Measurements from ENCODE around the gene TENM3.
"Not testable (repeated sequence)": the region's sequence is repeated elsewhere in the genome, so short reads cannot be mapped to it uniquely, and the experiment has no call there.

The TENM3 gene

GRCh38 chr4:182805321-182805720 lies 562.1 kb downstream of the TENM3 start:
- DNase-seq = no peak

GRCh38 chr4:182805750-182806149 lies 562.5 kb downstream of the TENM3 start:
- no peak for DNase-seq

GRCh38 chr4:182806259-182807252 lies 563.4 kb downstream of the TENM3 start:
- peak; percentile 58 for DNase-seq

GRCh38 chr4:182807346-182807745 lies 564.1 kb downstream of the TENM3 start:
- no peak for DNase-seq

- DNase-seq = no peak
These were observed 564.8 kb downstream of the TENM3 start for GRCh38 chr4:182807767-182808548.

- no peak for DNase-seq
These were observed 565.6 kb downstream of the TENM3 start for GRCh38 chr4:182808673-182809416.

GRCh38 chr4:182809417-182810102 lies 566.4 kb downstream of the TENM3 start:
- DNase-seq = no peak

- no peak for DNase-seq
These were observed 567.0 kb downstream of the TENM3 start for GRCh38 chr4:182810103-182810615.

- no peak for DNase-seq
These were observed 569.7 kb downstream of the TENM3 start for GRCh38 chr4:182812916-182813315.

- DNase-seq = not testable (repeated sequence)
These were observed 570.9 kb downstream of the TENM3 start for GRCh38 chr4:182814065-182814464.

GRCh38 chr4:182818926-182819730 lies 575.9 kb downstream of the TENM3 start:
- DNase-seq = no peak

- DNase-seq = no peak
These were observed 576.5 kb downstream of the TENM3 start for GRCh38 chr4:182819751-182820150.

- no peak for DNase-seq
These were observed 579.4 kb downstream of the TENM3 start for GRCh38 chr4:182822554-182822953.

- no peak for DNase-seq
These were observed 580.4 kb downstream of the TENM3 start for GRCh38 chr4:182823576-182823975.

GRCh38 chr4:182825003-182825402 lies 581.8 kb downstream of the TENM3 start:
- DNase-seq = no peak

- no peak for DNase-seq
These were observed 582.6 kb downstream of the TENM3 start for GRCh38 chr4:182825786-182826185.

- DNase-seq = no peak
These were observed 583.2 kb downstream of the TENM3 start for GRCh38 chr4:182826391-182826790.

GRCh38 chr4:182827166-182827565 lies 584.0 kb downstream of the TENM3 start:
- DNase-seq = no peak

- no peak for DNase-seq
These were observed 584.8 kb downstream of the TENM3 start for GRCh38 chr4:182827954-182828353.

- no peak for DNase-seq
These were observed 585.3 kb downstream of the TENM3 start for GRCh38 chr4:182828360-182829025.

GRCh38 chr4:182829196-182829595 lies 586.0 kb downstream of the TENM3 start:
- DNase-seq = no peak
